ENCODE results near the gene MAP3K5. TPM values are rescaled to one million over a fixed set of nuclear protein-coding genes. Genes with fewer than 3 reads are reported as not detected.

Gene MAP3K5
- total RNA-seq, 1 donor from 2014 or later = 1.6 TPM

DNA sequence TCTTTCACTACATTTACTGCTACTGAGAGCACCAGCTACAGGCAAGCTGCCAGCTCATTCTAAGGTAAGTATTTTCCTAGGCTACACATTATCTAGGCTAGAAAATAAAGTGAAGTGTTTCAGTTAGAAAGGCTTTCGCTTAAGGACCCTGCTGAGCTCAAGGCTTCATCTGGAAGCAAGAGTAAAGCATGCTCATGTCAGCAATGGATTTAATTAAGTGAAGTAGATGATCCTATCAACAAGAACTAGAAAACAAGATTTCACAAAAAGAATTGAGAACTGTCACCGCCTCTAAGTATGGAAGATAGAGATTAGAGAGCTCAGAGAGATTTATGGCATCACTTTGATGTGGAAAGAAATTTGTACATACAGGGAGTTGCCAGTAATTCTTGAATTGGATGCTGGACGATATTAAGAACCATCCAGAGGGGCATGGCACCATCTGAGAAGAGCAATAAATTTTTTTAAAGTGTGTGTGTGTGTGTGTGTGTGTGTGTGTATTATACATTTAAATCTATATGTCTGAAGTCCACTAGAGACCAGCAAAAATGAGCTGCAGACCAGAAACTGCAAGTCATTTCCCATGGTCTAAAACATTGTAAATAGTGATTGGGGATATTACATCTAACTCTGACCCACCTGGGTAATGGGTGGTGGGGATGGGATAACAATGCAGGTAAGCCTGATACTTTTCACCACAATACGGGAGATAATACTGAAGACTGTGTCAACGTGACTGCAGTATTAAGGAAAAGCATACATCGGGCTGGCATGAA is 136.8 kb downstream of the MAP3K5 start:
- DNase-seq (ENCODE audit: extremely low spot score, unreplicated experiment) = no peak
- H3K4me3 Mint-ChIP-seq (ENCODE audit: unreplicated experiment) = no peak overlapping the region
- no peaks in the 10 kb centered on the region for H3K36me3 Mint-ChIP-seq (ENCODE audit: unreplicated experiment)
- no peaks in the 10 kb centered on the region for H3K27me3 Mint-ChIP-seq (ENCODE audit: unreplicated experiment)
- peaks cover 4% of the 10 kb centered on the region for H3K4me1 Mint-ChIP-seq (ENCODE audit: unreplicated experiment)
- no peaks in the 10 kb centered on the region for H3K9me3 Mint-ChIP-seq (ENCODE audit: unreplicated experiment)
- no peak for TF ChIP-seq CTCF (IDR thresholded peaks at IDR 0.05)
- H3K27ac Mint-ChIP-seq (ENCODE audit: unreplicated experiment) = no peak overlapping the region

DNA sequence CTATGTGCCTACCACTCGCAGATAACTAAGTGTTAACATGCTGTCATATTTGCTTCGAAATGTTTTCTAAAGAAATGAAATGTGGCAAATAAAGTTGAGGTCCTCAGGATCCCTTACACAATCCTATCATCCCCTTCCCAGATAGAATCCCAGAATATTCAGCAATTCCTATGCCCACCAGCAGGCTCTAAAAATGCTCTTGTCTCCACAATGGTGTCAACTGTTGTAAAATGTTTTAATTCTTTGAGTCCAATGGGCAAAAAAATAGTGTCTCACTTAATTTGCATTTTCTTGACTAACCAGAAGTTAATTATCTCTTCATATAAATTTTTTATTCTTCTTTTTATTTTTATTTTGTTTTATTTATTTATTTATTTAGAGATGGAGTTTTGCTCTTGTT is 138.2 kb downstream of the MAP3K5 start:
- Mint-ChIP-seq H3K4me1 (ENCODE audit: unreplicated experiment) (peaks cover 4% of the 10 kb centered on the region), H3K27me3 (ENCODE audit: unreplicated experiment) (no peaks in the 10 kb centered on the region), H3K36me3 (ENCODE audit: unreplicated experiment) (no peaks in the 10 kb centered on the region), H3K9me3 (ENCODE audit: unreplicated experiment) (no peaks in the 10 kb centered on the region), H3K4me3 (ENCODE audit: unreplicated experiment) (no peak overlapping the region), H3K27ac (ENCODE audit: unreplicated experiment) (no peak overlapping the region)
- DNase-seq (ENCODE audit: extremely low spot score, unreplicated experiment) = no peak
- no peak for TF ChIP-seq CTCF (IDR thresholded peaks at IDR 0.05)

GRCh38 chr6:136652656-136653055 is 139.6 kb downstream of the MAP3K5 start:
- H3K27ac Mint-ChIP-seq (ENCODE audit: unreplicated experiment) = no peak overlapping the region
- no peaks in the 10 kb centered on the region for H3K36me3 Mint-ChIP-seq (ENCODE audit: unreplicated experiment)
- H3K4me3 Mint-ChIP-seq (ENCODE audit: unreplicated experiment) = no peak overlapping the region
- H3K9me3 Mint-ChIP-seq (ENCODE audit: unreplicated experiment) = no peaks in the 10 kb centered on the region
- no peak for TF ChIP-seq CTCF (IDR thresholded peaks at IDR 0.05)
- peaks cover 4% of the 10 kb centered on the region for H3K4me1 Mint-ChIP-seq (ENCODE audit: unreplicated experiment)
- no peak for DNase-seq (ENCODE audit: extremely low spot score, unreplicated experiment)
- H3K27me3 Mint-ChIP-seq (ENCODE audit: unreplicated experiment) = no peaks in the 10 kb centered on the region

DNA sequence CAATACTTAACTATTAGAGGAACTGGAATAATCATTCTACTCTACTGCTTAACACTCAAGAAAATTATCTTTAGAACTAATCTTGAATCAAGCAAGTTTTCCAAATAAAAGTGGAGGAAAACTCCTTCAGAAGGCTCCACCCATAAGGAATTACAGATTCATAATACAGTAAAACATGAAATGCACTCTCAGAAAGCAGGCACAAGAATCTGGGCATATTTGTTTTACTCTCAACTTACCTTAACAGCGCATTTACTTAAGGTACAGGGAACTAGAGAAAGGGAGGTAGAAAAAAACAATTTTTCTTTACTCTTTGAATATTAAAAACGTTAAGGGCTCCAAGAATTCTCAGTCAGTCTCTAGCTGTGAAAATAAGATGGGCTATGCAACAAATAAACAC is 140.3 kb downstream of the MAP3K5 start:
- Mint-ChIP-seq H3K27me3 (ENCODE audit: unreplicated experiment) (no peaks in the 10 kb centered on the region), H3K27ac (ENCODE audit: unreplicated experiment) (no peak overlapping the region), H3K36me3 (ENCODE audit: unreplicated experiment) (no peaks in the 10 kb centered on the region), H3K4me1 (ENCODE audit: unreplicated experiment) (peaks cover 4% of the 10 kb centered on the region), H3K4me3 (ENCODE audit: unreplicated experiment) (no peak overlapping the region), H3K9me3 (ENCODE audit: unreplicated experiment) (no peaks in the 10 kb centered on the region)
- DNase-seq (ENCODE audit: extremely low spot score, unreplicated experiment) = no peak
- no peak for TF ChIP-seq CTCF (IDR thresholded peaks at IDR 0.05)

DNA sequence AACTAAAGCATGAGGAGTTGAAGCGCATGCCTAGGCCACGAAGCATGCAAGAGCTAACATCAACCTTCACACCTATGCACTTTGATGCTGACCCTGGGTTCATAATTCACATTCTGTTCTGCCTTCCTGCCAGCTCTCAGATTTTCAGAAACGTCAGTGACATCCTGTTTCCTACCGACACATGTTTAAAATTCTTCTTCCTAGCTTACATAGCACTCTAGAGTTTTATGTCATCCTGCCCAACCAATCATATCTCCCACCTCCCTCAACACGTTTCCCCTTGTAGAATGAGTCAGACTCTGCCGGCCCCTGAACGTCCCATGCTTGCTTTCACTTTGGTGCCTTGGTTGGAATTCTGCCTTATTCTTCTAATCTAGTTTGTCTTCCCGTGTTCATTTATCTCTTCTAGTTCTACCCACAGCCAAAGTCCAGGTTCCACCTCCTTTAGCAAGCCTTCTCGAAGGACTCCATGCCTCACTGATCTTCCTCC is 144.9 kb downstream of the MAP3K5 start:
- no peak for DNase-seq (ENCODE audit: extremely low spot score, unreplicated experiment)
- H3K27me3 Mint-ChIP-seq (ENCODE audit: unreplicated experiment) = no peaks in the 10 kb centered on the region

More for the DNA sequence above, 144.9 kb downstream of the MAP3K5 start:
- TF ChIP-seq CTCF (IDR thresholded peaks at IDR 0.05) = no peak
- H3K4me3 Mint-ChIP-seq (ENCODE audit: unreplicated experiment) = no peak overlapping the region
- no peak overlapping the region for H3K27ac Mint-ChIP-seq (ENCODE audit: unreplicated experiment)
- H3K9me3 Mint-ChIP-seq (ENCODE audit: unreplicated experiment) = no peaks in the 10 kb centered on the region
- peaks cover 2% of the 10 kb centered on the region for H3K4me1 Mint-ChIP-seq (ENCODE audit: unreplicated experiment)
- no peaks in the 10 kb centered on the region for H3K36me3 Mint-ChIP-seq (ENCODE audit: unreplicated experiment)

All from osteocyte (in vitro differentiated cells).